HG02973 (cell line): ENCODE measurements around the gene NAA38.
"Not testable (repeated sequence)": the region's sequence is repeated elsewhere in the genome, so short reads cannot be mapped to it uniquely, and the experiment has no call there.

Experiments used
- ATAC-seq: cut with Tn5 transposase; IDR thresholded peaks from one replicate; pipeline ENCODE4 v1.9.1; 2021; ENCODE audit warnings: moderate library complexity; ENCODE audit not compliant: unreplicated experiment

NAA38 gene

GRCh38 chr17:7825206-7825990 lies 32.0 kb downstream of the NAA38 start:
- ATAC-seq: no peak

GRCh38 chr17:7824021-7824924 lies 33.1 kb downstream of the NAA38 start:
- ATAC-seq: no peak

GRCh38 chr17:7823581-7824001 lies 33.8 kb downstream of the NAA38 start:
- no peak for ATAC-seq

- no peak for ATAC-seq
These were observed 35.2 kb downstream of the NAA38 start for GRCh38 chr17:7822126-7822525.

- ATAC-seq: no peak
These were observed 37.1 kb downstream of the NAA38 start for GRCh38 chr17:7820231-7820630.

GRCh38 chr17:7818746-7819645 lies 38.4 kb downstream of the NAA38 start:
- no peak for ATAC-seq

- ATAC-seq: no peak
These were observed 39.3 kb downstream of the NAA38 start for GRCh38 chr17:7818026-7818425.

GRCh38 chr17:7817643-7817964 lies 39.8 kb downstream of the NAA38 start:
- ATAC-seq: no peak

GRCh38 chr17:7816926-7817642 lies 40.3 kb downstream of the NAA38 start:
- ATAC-seq: no peak

- no peak for ATAC-seq
These were observed 42.4 kb downstream of the NAA38 start for GRCh38 chr17:7814969-7815368.

- ATAC-seq: no peak
These were observed 46.1 kb downstream of the NAA38 start for GRCh38 chr17:7811251-7811650.

GRCh38 chr17:7809791-7810343 lies 47.5 kb downstream of the NAA38 start:
- ATAC-seq: not testable (repeated sequence)

GRCh38 chr17:7809086-7809790 lies 48.1 kb downstream of the NAA38 start:
- ATAC-seq: no peak

GRCh38 chr17:7807206-7807605 lies 50.2 kb downstream of the NAA38 start:
- ATAC-seq: no peak
